HCT116 (cell line): ENCODE results near the gene SCN4B. TPM values are rescaled to one million over a fixed set of nuclear protein-coding genes. Genes with fewer than 3 reads are reported as not detected.

ENCODE experiments used
- ATAC-seq: fragments of 200-7000 bp; cut with Tn5 transposase; 2 replicates; pipeline ENCODE4 v1.9.1; 2020; ENCODE audit warnings: mild to moderate bottlenecking, moderate library complexity
- Bru-seq: library from RNA; stranded (reverse); fragments of 400-500 nt; gene quantifications from one replicate; lab custom pipeline; 2021; lab: Mats Ljungman, UMichigan
- BruChase-seq, 2 experiments: library from RNA; stranded (reverse); fragments of 400-500 nt; gene quantifications; one replicate each; lab custom pipeline; 2021; lab: Mats Ljungman, UMichigan
- BruUV-seq: library from RNA; stranded (reverse); fragments of 400-500 nt; replicated peaks from 2 replicates; lab custom pipeline; 2021; lab: Mats Ljungman, UMichigan
- CTCF ChIA-PET: fragments of 300-600 bp; sonication (Branson Sonifier 250); formaldehyde crosslinking; loops from one replicate; lab custom pipeline; 2021; ENCODE audit warnings: antibody characterized with exemption; lab: Charles Lee
- POLR2A ChIA-PET: fragments of 300-600, 350-600 bp; sonication (Branson Sonifier 250); formaldehyde crosslinking; loops from one replicate; lab custom pipeline; 2021; ENCODE audit warnings: antibody characterized with exemption; lab: Charles Lee
- RAD21 ChIA-PET, 2 experiments: fragments of 300-600 bp; sonication (Branson Sonifier 250); formaldehyde crosslinking; loops; one replicate each; lab custom pipeline; 2023; ENCODE audit warnings: low total read pairs in 2 of 2; ENCODE audit not compliant: uncharacterized antibody in 2 of 2, unreplicated experiment in 2 of 2, low non-redundant PET in 1 of 2; lab: Charles Lee
- DNase-seq: peaks from one replicate; pipeline ENCODE4 v3.0.0-alpha.2; 2010; ENCODE audit warnings: low read depth, low spot score
- H2AFZ ChIP-seq: fragments of 200-600 bp; shearing (Covaris generic), sonication (generic); 2 replicates; pipeline ENCODE4 v1.6.1; 2017; ENCODE audit warnings: low read depth, mixed run types, mixed read lengths, antibody characterized with exemption, low read length; ENCODE audit not compliant: poor library complexity, severe bottlenecking
- H3K27ac ChIP-seq: 2 replicates; pipeline ENCODE4 v1.5.1; 2012; ENCODE audit warnings: low read depth, low read length
- H3K27me3 ChIP-seq: fragments of 200-600 bp; sonication (generic); 2 replicates; pipeline ENCODE4 v1.6.1; 2016; ENCODE audit warnings: mixed run types, low read length, mixed read lengths; ENCODE audit not compliant: insufficient read depth
- H3K36me3 ChIP-seq, 2 experiments: fragments of 200-500 bp in 1 of 2; fragments of 200-600 bp in 1 of 2; sonication (Bioruptor generic) in 1 of 2; sonication (generic) in 1 of 2; 2 replicates each; pipeline versions ENCODE4 v1.5.1 to v1.6.1; 2014 to 2016; ENCODE audit warnings: low read length in 2 of 2, inconsistent platforms in 1 of 2, mixed read lengths in 1 of 2, mixed run types in 1 of 2; ENCODE audit not compliant: insufficient read depth in 2 of 2, control insufficient read depth in 1 of 2
- H3K4me1 ChIP-seq, 2 experiments: fragments of 200-600 bp in 1 of 2; sonication (generic) in 1 of 2; 2 replicates each; pipeline versions ENCODE4 v1.5.1 to v1.6.1; 2012 to 2017; ENCODE audit warnings: low read length in 2 of 2, inconsistent platforms in 1 of 2, mild to moderate bottlenecking in 1 of 2, mixed read lengths in 1 of 2, mixed run types in 1 of 2, moderate library complexity in 1 of 2; ENCODE audit not compliant: insufficient read depth in 2 of 2, control insufficient read depth in 1 of 2
- H3K4me2 ChIP-seq: fragments of 200-600 bp; sonication (generic); 2 replicates; pipeline ENCODE4 v1.6.1; 2017; ENCODE audit warnings: mixed run types, low read length, mixed read lengths
- H3K4me3 ChIP-seq, 2 experiments: fragments of 200-600 bp in 1 of 2; sonication (generic) in 1 of 2; replicated peaks in 1 of 2; 2 replicates each; pipeline ENCODE4 v1.5.1; 2011 to 2016; ENCODE audit warnings: low read length in 2 of 2, control low read depth in 1 of 2, low read depth in 1 of 2, mild to moderate bottlenecking in 1 of 2, mixed read lengths in 1 of 2, mixed run types in 1 of 2
- H3K79me2 ChIP-seq: fragments of 200-600 bp; sonication (generic); 2 replicates; pipeline ENCODE4 v1.6.1; 2017; ENCODE audit warnings: mild to moderate bottlenecking, mixed run types, low read length, moderate library complexity, mixed read lengths; ENCODE audit not compliant: insufficient read depth
- H3K9ac ChIP-seq: fragments of 200-600 bp; sonication (generic); 2 replicates; pipeline ENCODE4 v1.6.1; 2016; ENCODE audit warnings: low read length, mixed read lengths
- H3K9me2 ChIP-seq: fragments of 200-600 bp; sonication (generic), shearing (Covaris generic); 2 replicates; pipeline ENCODE4 v1.6.1; 2017; ENCODE audit warnings: mixed run types, mild to moderate bottlenecking, moderate library complexity; ENCODE audit not compliant: insufficient read depth
- H3K9me3 ChIP-seq, 2 experiments: fragments of 200-500 bp in 1 of 2; fragments of 200-600 bp in 1 of 2; sonication (Bioruptor generic) in 1 of 2; sonication (generic) in 1 of 2; 2 replicates each; pipeline ENCODE4 v1.6.1; 2014 to 2017; ENCODE audit warnings: low read length in 2 of 2, mixed read lengths in 2 of 2, inconsistent platforms in 1 of 2, low read depth in 1 of 2, mild to moderate bottlenecking in 1 of 2, mixed run types in 1 of 2, moderate library complexity in 1 of 2; ENCODE audit not compliant: control insufficient read depth in 1 of 2, insufficient read depth in 1 of 2
- H4K20me1 ChIP-seq: fragments of 200-600 bp; sonication (generic), shearing (Covaris generic); 2 replicates; pipeline ENCODE4 v1.6.1; 2017; ENCODE audit warnings: mixed run types, mild to moderate bottlenecking, moderate library complexity; ENCODE audit not compliant: insufficient read depth
- CEBPB ChIP-seq: IDR thresholded peaks from 2 replicates; pipeline ENCODE4 v1.6.1; 2012; ENCODE audit warnings: low read depth
- CTCF ChIP-seq, 3 experiments: fragments of 200-600 bp in 1 of 3; sonication (generic) in 1 of 3; IDR thresholded peaks in 2 of 3; conservative IDR thresholded peaks in 1 of 3; 2 replicates each; pipeline ENCODE4 v1.5.1; 2012 to 2017; ENCODE audit warnings: low read depth in 2 of 3, low read length in 2 of 3, antibody characterized with exemption in 1 of 3, borderline replicate concordance in 1 of 3, control low read depth in 1 of 3, mild to moderate bottlenecking in 1 of 3, mixed read lengths in 1 of 3, mixed run types in 1 of 3, moderate library complexity in 1 of 3; ENCODE audit not compliant: insufficient read depth in 1 of 3
- EZH2phosphoT487 ChIP-seq: fragments of 200-600 bp; IDR thresholded peaks from 2 replicates; pipeline ENCODE4 v1.6.1; 2018; ENCODE audit warnings: antibody characterized with exemption, borderline replicate concordance
- FOSL1 ChIP-seq: IDR thresholded peaks from 2 replicates; pipeline ENCODE4 v1.6.1; 2012; ENCODE audit warnings: low read depth
- JUND ChIP-seq: IDR thresholded peaks from 2 replicates; pipeline ENCODE4 v1.6.1; 2012
- MAX ChIP-seq: IDR thresholded peaks from 2 replicates; pipeline ENCODE4 v1.6.1; 2012
- POLR2A ChIP-seq: IDR thresholded peaks from 2 replicates; pipeline ENCODE4 v1.7.0; 2011; ENCODE audit warnings: borderline replicate concordance; ENCODE audit not compliant: insufficient read depth, insufficient read length; ENCODE audit errors: extremely low read depth
- POLR2AphosphoS5 ChIP-seq: IDR thresholded peaks from 2 replicates; pipeline ENCODE4 v1.6.1; 2011; ENCODE audit warnings: mild to moderate bottlenecking, low read depth, low read length, moderate library complexity
- SIN3A ChIP-seq: IDR thresholded peaks from 2 replicates; pipeline ENCODE4 v1.6.1; 2012; ENCODE audit warnings: low read depth
- SP1 ChIP-seq: IDR thresholded peaks from 2 replicates; pipeline ENCODE4 v1.6.1; 2012; ENCODE audit warnings: low read depth
- TCF7L2 ChIP-seq: IDR thresholded peaks from 2 replicates; pipeline ENCODE4 v1.7.0; 2011; ENCODE audit warnings: borderline replicate concordance, inconsistent platforms; ENCODE audit not compliant: insufficient read depth, insufficient read length; ENCODE audit errors: extremely low read depth
- ZBTB33 ChIP-seq: IDR thresholded peaks from 2 replicates; pipeline ENCODE4 v1.6.1; 2011; ENCODE audit warnings: mild to moderate bottlenecking, low read length, moderate library complexity; ENCODE audit not compliant: insufficient replicate concordance; ENCODE audit errors: extremely low read depth
- ZNF274 ChIP-seq: fragments of 200-500 bp; sonication (Bioruptor generic); IDR thresholded peaks from 2 replicates; pipeline ENCODE4 v1.6.1; 2014; ENCODE audit warnings: mild to moderate bottlenecking, low read depth, low read length, inconsistent platforms
- intact Hi-C: fragments of 100-400 bp; cut with micrococcal nuclease; formaldehyde crosslinking; loops from 2 replicates; pipeline ENCODE4 v1.10.0; 2022
- long read RNA-seq: library from polyadenylated mRNA; unstranded; transcript quantifications from one replicate; pipeline ENCODE4 v2.0.0, GENCODE V29; 2021; ENCODE audit not compliant: unreplicated experiment
- polyA plus RNA-seq: library from polyadenylated mRNA; unstranded; fragments of >200 nt; gene quantifications from 2 replicates; pipeline ENCODE4 v1.2.1, GENCODE V29; 2012; ENCODE audit warnings: missing spikeins
- total RNA-seq: library from RNA; stranded (reverse); gene quantifications from one replicate; pipeline ENCODE4 v1.2.1, GENCODE V29; 2021; ENCODE audit not compliant: unreplicated experiment

SCN4B gene
- 0.32 TPM for total RNA-seq
- 0.07 and 0.22 TPM in 2 replicates for polyA plus RNA-seq
- percentile 4 among the genes with signal in this experiment for Bru-seq, nascent RNA
- percentile 18 among the genes with signal in this experiment for BruChase-seq, experiment 1, labeled RNA remaining after a 6-hour chase
- BruChase-seq, experiment 2, labeled RNA remaining after a 2-hour chase, result percentile 20 among the genes with signal in this experiment
- long read RNA-seq, result 0 reads

GRCh38 chr11:118152552-118153471 is at the start of gene SCN4B:
TSS of gene SCN4B (minus strand) at chr11:118152823. CDS start at chr11:118152673, 150 bp downstream.
- no peak within 1 kb of the TSS; the same call in 1 of the 2 replicates for H3K27ac ChIP-seq
- intact Hi-C loops, result loop anchor here (10.0 kb wide), 1 partner anchor 542 kb away; no protein-coding TSS in a partner anchor
- no peaks in the 10 kb centered on the region for H4K20me1 ChIP-seq
- H3K9ac ChIP-seq, result peak within 1 kb of the TSS; percentile 13; the same call in 1 of the 2 replicates
- H3K4me1 ChIP-seq, result peaks cover 10 to 24% of the 10 kb centered on the region in 2 experiments; a peak in 3 of 4 replicates
- H3K79me2 ChIP-seq, result no peaks in the 10 kb centered on the region
- POLR2A ChIA-PET, result no interaction called here
- H3K4me2 ChIP-seq, result peak within 1 kb of the TSS; percentile 79
- H3K4me3 ChIP-seq, result peak within 1 kb of the TSS; percentile 21 to 50
- TF ChIP-seq FOSL1 (no peak), TCF7L2 (no peak), CEBPB (no peak), CTCF (IDR thresholded peaks at IDR 0.05 in 2 of 3, conservative IDR thresholded peaks at IDR 0.05 in 1 of 3; ENCODE audit: borderline replicate concordance in 1 of 3, insufficient read depth in 1 of 3, low read depth in 2 of 3, low read length in 2 of 3) (no peak), SP1 (no peak), JUND (no peak), POLR2AphosphoS5 (no peak), MAX (no peak), ZBTB33 (no peak), SIN3A (no peak), POLR2A (no peak), EZH2phosphoT487 (no peak), ZNF274 (no peak)
- CTCF ChIA-PET, result interaction anchor here (1.0 kb wide), 1 partner anchor 19 kb away, joined by 3 read pairs; no protein-coding TSS in a partner anchor
- H3K27me3 ChIP-seq, result no peaks in the 10 kb centered on the region
- H3K36me3 ChIP-seq, result no peaks in the 10 kb centered on the region
- no peaks in the 10 kb centered on the region for H3K9me3 ChIP-seq
- no peaks in the 10 kb centered on the region for H3K9me2 ChIP-seq
- RAD21 ChIA-PET, result interaction anchor here in 1 of 2 experiments (0.6 to 0.8 kb wide), 3 partner anchors 19 to 212 kb away, joined by 3 to 5 read pairs (median 4); no protein-coding TSS in a partner anchor
- BruUV-seq, result no TSS peak
- no peak for DNase-seq
- ATAC-seq, result peak; percentile 80
- peak within 1 kb of the TSS; percentile 31 for H2AFZ ChIP-seq
